Neural progenitor cell (in vitro differentiated cells): ENCODE data around the gene CMTM4.

Source experiments
- CTCF ChIP-seq: fragments of 200-600 bp; sonication (generic); IDR thresholded peaks from 2 replicates; pipeline ENCODE4 v1.5.1; 2017; ENCODE audit warnings: antibody characterized with exemption, mild to moderate bottlenecking
- EZH2 ChIP-seq: fragments of 200-600 bp; sonication (generic); IDR thresholded peaks from 2 replicates; pipeline ENCODE4 v1.6.1; 2017; ENCODE audit warnings: antibody characterized with exemption, mild to moderate bottlenecking, moderate library complexity

- TF ChIP-seq CTCF (no peak), EZH2 (no peak)
Observed at GRCh38 chr16:66658860-66659190, 37.7 kb downstream of the CMTM4 start.
